Breast epithelium (tissue), 3 donors: ENCODE results near the gene TSNAX.

Experiments used
- POLR2A ChIP-seq: fragments of 450-650 bp; IDR thresholded peaks from one replicate; pipeline ENCODE4 v1.6.1; 2016; ENCODE audit warnings: antibody characterized with exemption, mild to moderate bottlenecking, moderate library complexity
- POLR2AphosphoS5 ChIP-seq, 3 donors: sonication (generic); formaldehyde crosslinking; IDR thresholded peaks; one replicate each; pipeline ENCODE4 v1.6.1; 2017; ENCODE audit warnings: antibody characterized with exemption in 3 of 3
- TF ChIP-seq, protein P1 (sequence below), 3 donors: fragments of 450-650 bp; IDR thresholded peaks; one replicate each; pipeline ENCODE4 v1.5.1; 2016 to 2017; ENCODE audit warnings: antibody characterized with exemption in 3 of 3, mild to moderate bottlenecking in 3 of 3, moderate library complexity in 3 of 3

- TF ChIP-seq, protein P1, sequence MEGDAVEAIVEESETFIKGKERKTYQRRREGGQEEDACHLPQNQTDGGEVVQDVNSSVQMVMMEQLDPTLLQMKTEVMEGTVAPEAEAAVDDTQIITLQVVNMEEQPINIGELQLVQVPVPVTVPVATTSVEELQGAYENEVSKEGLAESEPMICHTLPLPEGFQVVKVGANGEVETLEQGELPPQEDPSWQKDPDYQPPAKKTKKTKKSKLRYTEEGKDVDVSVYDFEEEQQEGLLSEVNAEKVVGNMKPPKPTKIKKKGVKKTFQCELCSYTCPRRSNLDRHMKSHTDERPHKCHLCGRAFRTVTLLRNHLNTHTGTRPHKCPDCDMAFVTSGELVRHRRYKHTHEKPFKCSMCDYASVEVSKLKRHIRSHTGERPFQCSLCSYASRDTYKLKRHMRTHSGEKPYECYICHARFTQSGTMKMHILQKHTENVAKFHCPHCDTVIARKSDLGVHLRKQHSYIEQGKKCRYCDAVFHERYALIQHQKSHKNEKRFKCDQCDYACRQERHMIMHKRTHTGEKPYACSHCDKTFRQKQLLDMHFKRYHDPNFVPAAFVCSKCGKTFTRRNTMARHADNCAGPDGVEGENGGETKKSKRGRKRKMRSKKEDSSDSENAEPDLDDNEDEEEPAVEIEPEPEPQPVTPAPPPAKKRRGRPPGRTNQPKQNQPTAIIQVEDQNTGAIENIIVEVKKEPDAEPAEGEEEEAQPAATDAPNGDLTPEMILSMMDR (IDR thresholded peaks at IDR 0.05) = no peak
- TF ChIP-seq POLR2A (no peak), POLR2AphosphoS5 (IDR thresholded peaks at IDR 0.05) (no peak)
These were observed 40.6 kb upstream of the TSNAX start for GRCh38 chr1:231487910-231488309.
